ENCODE results near the gene LIN54. TPM values are rescaled to one million over a fixed set of nuclear protein-coding genes. Genes with fewer than 3 reads are reported as not detected.

Gene LIN54
- total and polyA plus RNA-seq, 9 of the 15 experiments (the other 6 are each of a cell fraction or from before 2014, with no cell fraction given): 2.2 to 22.5 (median 15.8) TPM

- TF ChIP-seq, protein P1, sequence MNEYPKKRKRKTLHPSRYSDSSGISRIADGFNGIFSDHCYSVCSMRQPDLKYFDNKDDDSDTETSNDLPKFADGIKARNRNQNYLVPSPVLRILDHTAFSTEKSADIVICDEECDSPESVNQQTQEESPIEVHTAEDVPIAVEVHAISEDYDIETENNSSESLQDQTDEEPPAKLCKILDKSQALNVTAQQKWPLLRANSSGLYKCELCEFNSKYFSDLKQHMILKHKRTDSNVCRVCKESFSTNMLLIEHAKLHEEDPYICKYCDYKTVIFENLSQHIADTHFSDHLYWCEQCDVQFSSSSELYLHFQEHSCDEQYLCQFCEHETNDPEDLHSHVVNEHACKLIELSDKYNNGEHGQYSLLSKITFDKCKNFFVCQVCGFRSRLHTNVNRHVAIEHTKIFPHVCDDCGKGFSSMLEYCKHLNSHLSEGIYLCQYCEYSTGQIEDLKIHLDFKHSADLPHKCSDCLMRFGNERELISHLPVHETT (CRISPR knock-in tag; conservative IDR thresholded peaks at IDR 0.05 in 1 of 2, IDR thresholded peaks at IDR 0.05 in 1 of 2): peak in 1 of 2 experiments; percentile 83; a peak in 2 of 4 replicates
- TF ChIP-seq PCBP1 (IDR thresholded peaks at IDR 0.05; ENCODE audit: low read depth, low read length, poor library complexity, severe bottlenecking) (peak; percentile 72), NFYB (IDR thresholded peaks at IDR 0.05; ENCODE audit: extremely low read depth, insufficient read length) (no peak), ZNF584 (CRISPR knock-in tag; IDR thresholded peaks at IDR 0.05; ENCODE audit: low read depth) (no peak), CEBPZ (IDR thresholded peaks at IDR 0.05; ENCODE audit: borderline replicate concordance, low read depth, low read length) (no peak), TAF1 (IDR thresholded peaks at IDR 0.05; ENCODE audit: control insufficient read depth, extremely low read depth, insufficient read depth, low read length, severe bottlenecking) (peak; percentile 29), ZMIZ1 (IDR thresholded peaks at IDR 0.05; ENCODE audit: low read depth in 2 of 2, low read length in 2 of 2) (peak in 1 of 2 experiments; percentile 10; a peak in 1 of 4 replicates), NRF1 (conservative IDR thresholded peaks at IDR 0.05 in 1 of 2, IDR thresholded peaks at IDR 0.05 in 1 of 2) (peak; percentile 76 to 80), ILF3 (IDR thresholded peaks at IDR 0.05; ENCODE audit: borderline replicate concordance) (0 out of 2 replicates have a peak, but pooled peaks have one; percentile 41), TAF9B (IDR thresholded peaks at IDR 0.05; ENCODE audit: partially characterized antibody) (peak; percentile 77), SRF (CRISPR knock-in tag; IDR thresholded peaks at IDR 0.05) (peak; percentile 37 to 95; a peak in 3 of 4 replicates), MTA1 (IDR thresholded peaks at IDR 0.05; ENCODE audit: borderline replicate concordance) (peak; percentile 94), RFX5 (IDR thresholded peaks at IDR 0.05; ENCODE audit: low read depth, low read length) (no peak)
Observed at GRCh38 chr4:83012687-83013419, 2.2 kb upstream of the LIN54 start (continued).
